Right lobe of liver (tissue), 6 donors: ENCODE results near the gene EPHB1. TPM values are rescaled to one million over a fixed set of nuclear protein-coding genes. Genes with fewer than 3 reads are reported as not detected.
"Not testable (repeated sequence)": the region's sequence is repeated elsewhere in the genome, so short reads cannot be mapped to it uniquely, and the experiment has no call there.

Source experiments
- ATAC-seq, 4 donors: fragments of 200-7000 bp; cut with Tn5 transposase; one replicate each; pipeline ENCODE4 v1.9.1; 2020; ENCODE audit warnings: mild to moderate bottlenecking in 4 of 4, moderate library complexity in 4 of 4
- DNase-seq, 3 donors: peaks; one replicate each; pipeline ENCODE4 v3.0.0-alpha.2; 2020
- H3K27ac ChIP-seq, 3 donors: fragments of 200-600 bp; one replicate each; pipeline ENCODE4 v1.8.0; 2022
- H3K27me3 ChIP-seq, 2 donors: fragments of 200-600 bp; one replicate each; pipeline ENCODE4 v1.8.0; 2022
- H3K36me3 ChIP-seq, 4 donors: fragments of 200-600 bp; sonication (generic) in 1 of 4; one replicate each; pipeline versions ENCODE4 v1.5.1 to v1.8.0; 2017 to 2022; ENCODE audit warnings: control low read depth in 1 of 4
- H3K4me1 ChIP-seq, 4 donors: fragments of 200-600 bp; sonication (generic) in 1 of 4; one replicate each; pipeline versions ENCODE4 v1.5.1 to v1.8.0; 2017 to 2022; ENCODE audit warnings: control low read depth in 1 of 4
- H3K4me3 ChIP-seq, 3 donors: fragments of 200-600 bp; one replicate each; pipeline ENCODE4 v1.8.0; 2022
- H3K9me3 ChIP-seq, 4 donors: fragments of 200-600 bp; sonication (generic) in 1 of 4; one replicate each; pipeline versions ENCODE4 v1.5.1 to v1.8.0; 2017 to 2022; ENCODE audit warnings: control low read depth in 1 of 4
- CTCF ChIP-seq, 4 donors: fragments of 200-600 bp in 3 of 4; fragments of 450-650 bp in 1 of 4; IDR thresholded peaks; one replicate each; pipeline versions ENCODE4 v1.5.1 to v1.8.0; 2016 to 2022; ENCODE audit warnings: antibody characterized with exemption in 4 of 4, mild to moderate bottlenecking in 2 of 4
- POLR2A ChIP-seq: fragments of 450-650 bp; IDR thresholded peaks from one replicate; pipeline ENCODE4 v1.6.1; 2017; ENCODE audit warnings: antibody characterized with exemption, mild to moderate bottlenecking
- WGBS: methylation state at CpG from one replicate; pipeline ENCODE4 v1.1.6; 2018; ENCODE audit warnings: low coverage, low lambda C conversion rate; ENCODE audit not compliant: insufficient coverage; ENCODE audit errors: missing lambda C conversion rate; 5-methylcytosine and 5-hydroxymethylcytosine counted together
- intact Hi-C, 2 donors: fragments of 100-400 bp; cut with DNase I; formaldehyde crosslinking; loops; one replicate each; pipeline versions ENCODE4 v1.11.2 to v1.14.1; 2022
- total RNA-seq, 6 experiments: library from RNA; depleted of rRNA in 2 of 6; stranded (reverse); fragments of >200 nt in 2 of 6; fragmentation: NEBNext Ultra II Directional in 3 of 6; extraction: Animal tissue kit (Norgen Biotek cat#: 25700) in 3 of 6; gene quantifications; one replicate each; pipeline versions ENCODE4 v1.1.0 to v1.2.4, GENCODE V29; 2016 to 2023
- donor health status: DM: no; HTN: yes; CAD: no.
- donor health status: DM: no; HTN: no; CAD: no.
- donor health status: DM: no; HTN: no; CAD: no.
- donor health status: DM: no; HTN: yes; CAD: no.
- donor health status: DM: no; HTN: yes; CAD: no.

The EPHB1 gene
- total RNA-seq, 6 experiments from 2014 or later: 0.63 to 10.9 (median 1.8) TPM

- no peak for DNase-seq
- H3K36me3 ChIP-seq: no peaks in the 10 kb centered on the region
- ATAC-seq: no peak
- intact Hi-C loops: no loop called here
- TF ChIP-seq CTCF (IDR thresholded peaks at IDR 0.05) (no peak), POLR2A (no peak)
- H3K9me3 ChIP-seq: no peaks in the 10 kb centered on the region
- no peak overlapping the region for H3K27ac ChIP-seq
- H3K4me3 ChIP-seq: no peak overlapping the region
- no peaks in the 10 kb centered on the region for H3K27me3 ChIP-seq
- H3K4me1 ChIP-seq: no peaks in the 10 kb centered on the region
- WGBS: 76% methylated on average over 6 of the region's 7 CpGs
Observed at GRCh38 chr3:135018149-135018923, 223.3 kb downstream of the EPHB1 start.

- ATAC-seq (peak in 2 of 4 donors; percentile 18 to 26), DNase-seq (no peak)
- H3K36me3 ChIP-seq: no peaks in the 10 kb centered on the region
- H3K9me3 ChIP-seq: no peaks in the 10 kb centered on the region
- TF ChIP-seq CTCF (IDR thresholded peaks at IDR 0.05) (no peak), POLR2A (no peak)
- no peaks in the 10 kb centered on the region for H3K27me3 ChIP-seq
- no peak overlapping the region for H3K4me3 ChIP-seq
- no peak overlapping the region for H3K27ac ChIP-seq
- no peaks in the 10 kb centered on the region for H3K4me1 ChIP-seq
- intact Hi-C loops: no loop called here
- WGBS: 64% methylated on average over 3 of the region's 3 CpGs
Observed at GRCh38 chr3:135020181-135020580, 225.1 kb downstream of the EPHB1 start.

GRCh38 chr3:135023996-135024658, 229.1 kb downstream of the EPHB1 start:
- Histone ChIP-seq H3K36me3 (no peaks in the 10 kb centered on the region), H3K27ac (no peak overlapping the region), H3K4me1 (no peaks in the 10 kb centered on the region), H3K9me3 (no peaks in the 10 kb centered on the region), H3K27me3 (no peaks in the 10 kb centered on the region), H3K4me3 (no peak overlapping the region)
- WGBS: 59% methylated on average over 9 of the region's 9 CpGs
- TF ChIP-seq CTCF (IDR thresholded peaks at IDR 0.05) (no peak), POLR2A (no peak)
- DNase-seq (no peak), ATAC-seq (no peak)
- intact Hi-C loops: no loop called here

- H3K9me3 ChIP-seq, H3K4me1 ChIP-seq, ATAC-seq, H3K4me3 ChIP-seq, H3K27me3 ChIP-seq, H3K27ac ChIP-seq, DNase-seq, intact Hi-C loops, H3K36me3 ChIP-seq: not testable (repeated sequence)
- WGBS: 53% methylated on average over 5 of the region's 27 CpGs
Observed at GRCh38 chr3:135030768-135031615, 235.9 kb downstream of the EPHB1 start.
